Anterior cingulate cortex (tissue), 58 donors: ENCODE results near the gene ANKRD35.
"Not testable (repeated sequence)": the region's sequence is repeated elsewhere in the genome, so short reads cannot be mapped to it uniquely, and the experiment has no call there.

Experiments
- DNase-seq, 58 donors: peaks; one replicate each; lab custom pipeline; 2025; lab: John Stamatoyannopoulos, UW

The ANKRD35 gene

GRCh38 chr1:145858238-145858900 lies 27.3 kb downstream of the ANKRD35 start:
- peak in 30 of 58 donors; percentile 8 to 61 (median 42) for DNase-seq

- DNase-seq: no peak
Observed at GRCh38 chr1:145857170-145857569, 28.5 kb downstream of the ANKRD35 start.

GRCh38 chr1:145855426-145855948 lies 30.2 kb downstream of the ANKRD35 start:
- DNase-seq: no peak

- peak in 1 of 58 donors; percentile 7 for DNase-seq
Observed at GRCh38 chr1:145849356-145850160, 36.1 kb downstream of the ANKRD35 start.

GRCh38 chr1:145847827-145848226 lies 37.8 kb downstream of the ANKRD35 start:
- no peak for DNase-seq

GRCh38 chr1:145846201-145846612 lies 39.5 kb downstream of the ANKRD35 start:
- peak in 7 of 58 donors; percentile 5 to 53 (median 24) for DNase-seq

- DNase-seq: peak in 55 of 58 donors; percentile 6 to 84 (median 50)
Observed at GRCh38 chr1:145845514-145846161, 40.0 kb downstream of the ANKRD35 start, which contains the start of gene NUDT17. TSS of gene NUDT17 (plus strand) at chr1:145845630. CDS start at chr1:145845641, 11 bp downstream.

- no peak for DNase-seq
Observed at GRCh38 chr1:145845144-145845513, 40.5 kb downstream of the ANKRD35 start.

GRCh38 chr1:145843031-145843430 lies 42.6 kb downstream of the ANKRD35 start:
- peak in 2 of 58 donors; percentile 26 to 34 for DNase-seq

GRCh38 chr1:145837656-145838055 lies 48.0 kb downstream of the ANKRD35 start:
- peak in 1 of 58 donors; percentile 7 for DNase-seq

GRCh38 chr1:145830810-145831209 lies 54.9 kb downstream of the ANKRD35 start:
- DNase-seq: not testable (repeated sequence)

GRCh38 chr1:145828367-145829026 lies 57.2 kb downstream of the ANKRD35 start:
- no peak for DNase-seq

GRCh38 chr1:145827966-145828365 lies 57.7 kb downstream of the ANKRD35 start:
- DNase-seq: no peak

GRCh38 chr1:145826030-145826429 lies 59.6 kb downstream of the ANKRD35 start:
- no peak for DNase-seq

GRCh38 chr1:145824499-145824842 lies 61.2 kb downstream of the ANKRD35 start:
- no peak for DNase-seq

- peak; percentile 27 to 95 (median 86) for DNase-seq
Observed at GRCh38 chr1:145823565-145824498, 61.8 kb downstream of the ANKRD35 start, which contains the start of the genes POLR3C and RNF115. TSS of gene POLR3C (plus strand) at chr1:145824200. CDS start at chr1:145825777, 1,577 bp downstream. TSS of gene RNF115 (minus strand) at chr1:145824095. CDS start at chr1:145823873, 222 bp downstream.

GRCh38 chr1:145822779-145823331 lies 62.8 kb downstream of the ANKRD35 start:
- DNase-seq: not testable (repeated sequence)

- DNase-seq: not testable (repeated sequence)
Observed at GRCh38 chr1:145818095-145818494, 67.6 kb downstream of the ANKRD35 start.
